SK-N-SH treated with all-trans-retinoic acid at 6 μM for 48 hours (cell line): Measurements from ENCODE around the gene PGC.

ENCODE experiments used
- TF ChIP-seq, protein P1 (sequence below): fragments of 250-450 bp; sonication (Bioruptor Pico); IDR thresholded peaks from 2 replicates; pipeline ENCODE4 v1.8.0; 2020; ENCODE audit warnings: mild to moderate bottlenecking, moderate library complexity, borderline replicate concordance
- TF ChIP-seq, protein P2 (sequence below): fragments of 250-450 bp; sonication (Bioruptor Pico); IDR thresholded peaks from 2 replicates; pipeline ENCODE4 v1.8.0; 2021; ENCODE audit warnings: low read depth, mild to moderate bottlenecking, moderate library complexity, borderline replicate concordance

DNA sequence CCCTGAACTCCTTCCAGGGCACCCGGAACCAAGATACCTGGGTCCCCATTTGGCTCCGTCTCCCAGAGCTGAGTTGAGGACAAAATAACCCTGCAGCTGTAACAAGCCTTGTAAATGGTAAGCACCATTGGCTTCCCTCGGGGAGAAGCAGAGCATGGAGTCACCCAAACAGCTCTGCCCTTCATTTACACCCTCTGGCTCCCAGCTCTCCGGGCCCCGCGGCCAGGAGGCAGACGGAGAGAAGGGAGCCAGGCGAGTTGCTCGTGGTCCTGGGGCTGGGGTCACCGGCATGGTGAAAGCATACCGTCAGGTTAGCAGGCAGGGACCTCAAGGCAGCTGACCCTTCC is 13.9 kb downstream of the PGC start:
- TF ChIP-seq, protein P1, sequence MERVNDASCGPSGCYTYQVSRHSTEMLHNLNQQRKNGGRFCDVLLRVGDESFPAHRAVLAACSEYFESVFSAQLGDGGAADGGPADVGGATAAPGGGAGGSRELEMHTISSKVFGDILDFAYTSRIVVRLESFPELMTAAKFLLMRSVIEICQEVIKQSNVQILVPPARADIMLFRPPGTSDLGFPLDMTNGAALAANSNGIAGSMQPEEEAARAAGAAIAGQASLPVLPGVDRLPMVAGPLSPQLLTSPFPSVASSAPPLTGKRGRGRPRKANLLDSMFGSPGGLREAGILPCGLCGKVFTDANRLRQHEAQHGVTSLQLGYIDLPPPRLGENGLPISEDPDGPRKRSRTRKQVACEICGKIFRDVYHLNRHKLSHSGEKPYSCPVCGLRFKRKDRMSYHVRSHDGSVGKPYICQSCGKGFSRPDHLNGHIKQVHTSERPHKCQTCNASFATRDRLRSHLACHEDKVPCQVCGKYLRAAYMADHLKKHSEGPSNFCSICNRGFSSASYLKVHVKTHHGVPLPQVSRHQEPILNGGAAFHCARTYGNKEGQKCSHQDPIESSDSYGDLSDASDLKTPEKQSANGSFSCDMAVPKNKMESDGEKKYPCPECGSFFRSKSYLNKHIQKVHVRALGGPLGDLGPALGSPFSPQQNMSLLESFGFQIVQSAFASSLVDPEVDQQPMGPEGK: no peak
- TF ChIP-seq, protein P2, sequence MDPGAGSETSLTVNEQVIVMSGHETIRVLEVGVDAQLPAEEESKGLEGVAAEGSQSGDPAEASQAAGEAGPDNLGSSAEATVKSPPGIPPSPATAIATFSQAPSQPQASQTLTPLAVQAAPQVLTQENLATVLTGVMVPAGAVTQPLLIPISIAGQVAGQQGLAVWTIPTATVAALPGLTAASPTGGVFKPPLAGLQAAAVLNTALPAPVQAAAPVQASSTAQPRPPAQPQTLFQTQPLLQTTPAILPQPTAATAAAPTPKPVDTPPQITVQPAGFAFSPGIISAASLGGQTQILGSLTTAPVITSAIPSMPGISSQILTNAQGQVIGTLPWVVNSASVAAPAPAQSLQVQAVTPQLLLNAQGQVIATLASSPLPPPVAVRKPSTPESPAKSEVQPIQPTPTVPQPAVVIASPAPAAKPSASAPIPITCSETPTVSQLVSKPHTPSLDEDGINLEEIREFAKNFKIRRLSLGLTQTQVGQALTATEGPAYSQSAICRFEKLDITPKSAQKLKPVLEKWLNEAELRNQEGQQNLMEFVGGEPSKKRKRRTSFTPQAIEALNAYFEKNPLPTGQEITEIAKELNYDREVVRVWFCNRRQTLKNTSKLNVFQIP (CRISPR knock-in tag): no peak
